SK-N-MC (cell line): ENCODE data around the gene CCDC73.

Experiments used
- EZH2 ChIP-seq: fragments of 200-600 bp; sonication (generic); IDR thresholded peaks from one replicate; pipeline ENCODE4 v1.6.1; 2017; ENCODE audit warnings: antibody characterized with exemption
- FOXP2 ChIP-seq: optimal IDR thresholded peaks from 2 replicates; pipeline ENCODE3; 2011; ENCODE audit warnings: mild to moderate bottlenecking, moderate library complexity; ENCODE audit not compliant: insufficient read depth; ENCODE audit errors: extremely low read length, control extremely low read depth
- POLR2AphosphoS5 ChIP-seq: IDR thresholded peaks from 2 replicates; pipeline ENCODE4 v1.6.1; 2012; ENCODE audit warnings: mild to moderate bottlenecking, low read depth, low read length, borderline replicate concordance

DNA sequence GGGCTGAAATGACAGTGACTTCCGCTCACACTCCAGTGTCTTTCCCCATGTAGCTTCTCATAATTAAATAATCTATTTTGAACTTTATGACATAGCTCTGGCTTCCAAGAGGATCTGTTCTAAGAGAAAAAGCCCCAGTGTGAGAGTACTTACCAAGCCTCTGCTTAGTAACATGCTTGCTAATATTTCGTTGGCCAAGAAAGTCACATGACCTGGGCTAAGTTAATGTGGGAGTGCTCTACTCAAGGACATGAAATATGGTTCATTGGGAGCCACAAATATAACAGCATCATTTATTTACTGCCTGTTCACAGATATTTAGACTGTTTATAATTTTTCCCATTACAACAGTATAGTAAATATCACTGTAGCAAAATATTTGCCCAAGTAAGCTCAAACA is 42.5 kb downstream of the CCDC73 start:
- TF ChIP-seq EZH2 (no peak), POLR2AphosphoS5 (no peak), FOXP2 (no peak)
